ENCODE measurements around the gene MMP17.
"Not testable (repeated sequence)": the region's sequence is repeated elsewhere in the genome, so short reads cannot be mapped to it uniquely, and the experiment has no call there.

GRCh38 chr12:131877216-131877615, 49.0 kb downstream of the MMP17 start:
- not testable (repeated sequence) for TF ChIP-seq CTCF (conservative IDR thresholded peaks at IDR 0.05; ENCODE audit: low read depth, low read length); EZH2phosphoT487 (IDR thresholded peaks at IDR 0.05; ENCODE audit: borderline replicate concordance, low read length); EZH2 (IDR thresholded peaks at IDR 0.05; ENCODE audit: low read length, unreplicated experiment)
